Measurements from ENCODE around the gene PRCD.
"Not testable (repeated sequence)": the region's sequence is repeated elsewhere in the genome, so short reads cannot be mapped to it uniquely, and the experiment has no call there.

PRCD gene

GRCh38 chr17:76556765-76557367 lies 17.0 kb downstream of the PRCD start:
- Histone ChIP-seq H3K9ac (ENCODE audit: low read depth, low read length) (peak overlapping the region; percentile 100), H3K4me3 (ENCODE audit: low read length) (peak overlapping the region; percentile 100), H3K27me3 (ENCODE audit: insufficient read depth, low read length) (no peaks in the 10 kb centered on the region), H3K36me3 (ENCODE audit: insufficient read depth, low read depth, low read length) (peaks cover 36% of the 10 kb centered on the region), H3K4me1 (ENCODE audit: insufficient read depth, low read length) (peaks cover 9% of the 10 kb centered on the region), H3K9me3 (ENCODE audit: insufficient read depth, low read depth, low read length) (no peaks in the 10 kb centered on the region), H3K27ac (ENCODE audit: low read length) (no peak overlapping the region)

- Histone ChIP-seq H3K4me1 (ENCODE audit: insufficient read depth, low read length) (peaks cover 11% of the 10 kb centered on the region), H3K27ac (ENCODE audit: low read length) (peak overlapping the region; percentile 99), H3K36me3 (ENCODE audit: insufficient read depth, low read depth, low read length) (peaks cover 41% of the 10 kb centered on the region), H3K4me3 (ENCODE audit: low read length) (peak overlapping the region; percentile 100), H3K9me3 (ENCODE audit: insufficient read depth, low read depth, low read length) (no peaks in the 10 kb centered on the region), H3K9ac (ENCODE audit: low read depth, low read length) (peak overlapping the region; percentile 100), H3K27me3 (ENCODE audit: insufficient read depth, low read length) (no peaks in the 10 kb centered on the region)
These were observed 17.7 kb downstream of the PRCD start for GRCh38 chr17:76557368-76558197.

GRCh38 chr17:76558198-76559095 lies 18.6 kb downstream of the PRCD start:
- Histone ChIP-seq H3K36me3 (ENCODE audit: insufficient read depth, low read depth, low read length) (peaks cover 49% of the 10 kb centered on the region), H3K4me1 (ENCODE audit: insufficient read depth, low read length) (peaks cover 11% of the 10 kb centered on the region), H3K9me3 (ENCODE audit: insufficient read depth, low read depth, low read length) (no peaks in the 10 kb centered on the region), H3K9ac (ENCODE audit: low read depth, low read length) (peak overlapping the region; percentile 100), H3K27ac (ENCODE audit: low read length) (peak overlapping the region; percentile 99), H3K4me3 (ENCODE audit: low read length) (peak overlapping the region; percentile 100), H3K27me3 (ENCODE audit: insufficient read depth, low read length) (no peaks in the 10 kb centered on the region)

GRCh38 chr17:76559460-76559859 lies 19.6 kb downstream of the PRCD start:
- peaks cover 55% of the 10 kb centered on the region for H3K36me3 ChIP-seq (ENCODE audit: insufficient read depth, low read depth, low read length)
- not testable (repeated sequence) for H3K27me3 ChIP-seq (ENCODE audit: insufficient read depth, low read length); H3K9me3 ChIP-seq (ENCODE audit: insufficient read depth, low read depth, low read length)
- peak overlapping the region; percentile 100 for H3K9ac ChIP-seq (ENCODE audit: low read depth, low read length)
- H3K4me3 ChIP-seq (ENCODE audit: low read length) = peak overlapping the region; percentile 100
- H3K4me1 ChIP-seq (ENCODE audit: insufficient read depth, low read length) = peaks cover 11% of the 10 kb centered on the region
- H3K27ac ChIP-seq (ENCODE audit: low read length) = peak overlapping the region; percentile 46

GRCh38 chr17:76560036-76560876 lies 20.4 kb downstream of the PRCD start:
- no peaks in the 10 kb centered on the region for H3K27me3 ChIP-seq (ENCODE audit: insufficient read depth, low read length)
- H3K9ac ChIP-seq (ENCODE audit: low read depth, low read length) = peak overlapping the region; percentile 100; the same call in 1 of the 2 replicates
- no peak overlapping the region for H3K27ac ChIP-seq (ENCODE audit: low read length)
- H3K36me3 ChIP-seq (ENCODE audit: insufficient read depth, low read depth, low read length) = peaks cover 63% of the 10 kb centered on the region
- peaks cover 11% of the 10 kb centered on the region for H3K4me1 ChIP-seq (ENCODE audit: insufficient read depth, low read length)
- no peaks in the 10 kb centered on the region for H3K9me3 ChIP-seq (ENCODE audit: insufficient read depth, low read depth, low read length)
- H3K4me3 ChIP-seq (ENCODE audit: low read length) = peak overlapping the region; percentile 100

GRCh38 chr17:76560877-76561221 lies 21.0 kb downstream of the PRCD start:
- no peaks in the 10 kb centered on the region for H3K27me3 ChIP-seq (ENCODE audit: insufficient read depth, low read length)
- H3K4me3 ChIP-seq (ENCODE audit: low read length) = no peak overlapping the region
- H3K36me3 ChIP-seq (ENCODE audit: insufficient read depth, low read depth, low read length) = peaks cover 69% of the 10 kb centered on the region
- H3K27ac ChIP-seq (ENCODE audit: low read length) = no peak overlapping the region
- H3K9me3 ChIP-seq (ENCODE audit: insufficient read depth, low read depth, low read length) = no peaks in the 10 kb centered on the region
- H3K4me1 ChIP-seq (ENCODE audit: insufficient read depth, low read length) = peaks cover 11% of the 10 kb centered on the region
- peak overlapping the region; percentile 100; the same call in 1 of the 2 replicates for H3K9ac ChIP-seq (ENCODE audit: low read depth, low read length)

- Histone ChIP-seq H3K4me3 (ENCODE audit: low read length) (no peak overlapping the region), H3K36me3 (ENCODE audit: insufficient read depth, low read depth, low read length) (peaks cover 74% of the 10 kb centered on the region), H3K9ac (ENCODE audit: low read depth, low read length) (0 out of 2 replicates have a peak overlapping the region, but pooled peaks have one; percentile 8), H3K9me3 (ENCODE audit: insufficient read depth, low read depth, low read length) (no peaks in the 10 kb centered on the region), H3K4me1 (ENCODE audit: insufficient read depth, low read length) (peaks cover 11% of the 10 kb centered on the region), H3K27me3 (ENCODE audit: insufficient read depth, low read length) (no peaks in the 10 kb centered on the region), H3K27ac (ENCODE audit: low read length) (no peak overlapping the region)
These were observed 21.5 kb downstream of the PRCD start for GRCh38 chr17:76561332-76561731.

- peaks cover 11% of the 10 kb centered on the region for H3K4me1 ChIP-seq (ENCODE audit: insufficient read depth, low read length)
- no peak overlapping the region for H3K27ac ChIP-seq (ENCODE audit: low read length)
- H3K9me3 ChIP-seq (ENCODE audit: insufficient read depth, low read depth, low read length) = no peaks in the 10 kb centered on the region
- H3K36me3 ChIP-seq (ENCODE audit: insufficient read depth, low read depth, low read length) = peaks cover 78% of the 10 kb centered on the region
- H3K27me3 ChIP-seq (ENCODE audit: insufficient read depth, low read length) = no peaks in the 10 kb centered on the region
- H3K9ac ChIP-seq (ENCODE audit: low read depth, low read length) = no peak overlapping the region
- no peak overlapping the region for H3K4me3 ChIP-seq (ENCODE audit: low read length)
These were observed 22.0 kb downstream of the PRCD start for GRCh38 chr17:76561799-76562268.

GRCh38 chr17:76562734-76563148 lies 22.9 kb downstream of the PRCD start:
- Histone ChIP-seq H3K27ac (ENCODE audit: low read length) (no peak overlapping the region), H3K4me3 (ENCODE audit: low read length) (no peak overlapping the region), H3K27me3 (ENCODE audit: insufficient read depth, low read length) (no peaks in the 10 kb centered on the region), H3K4me1 (ENCODE audit: insufficient read depth, low read length) (peaks cover 11% of the 10 kb centered on the region), H3K9me3 (ENCODE audit: insufficient read depth, low read depth, low read length) (no peaks in the 10 kb centered on the region), H3K9ac (ENCODE audit: low read depth, low read length) (no peak overlapping the region), H3K36me3 (ENCODE audit: insufficient read depth, low read depth, low read length) (peaks cover 80% of the 10 kb centered on the region)

- Histone ChIP-seq H3K4me1 (ENCODE audit: insufficient read depth, low read length) (peaks cover 12% of the 10 kb centered on the region), H3K36me3 (ENCODE audit: insufficient read depth, low read depth, low read length) (peaks cover 80% of the 10 kb centered on the region)
- not testable (repeated sequence) for H3K27me3 ChIP-seq (ENCODE audit: insufficient read depth, low read length); H3K4me3 ChIP-seq (ENCODE audit: low read length); H3K27ac ChIP-seq (ENCODE audit: low read length); H3K9me3 ChIP-seq (ENCODE audit: insufficient read depth, low read depth, low read length); H3K9ac ChIP-seq (ENCODE audit: low read depth, low read length)
These were observed 23.5 kb downstream of the PRCD start for GRCh38 chr17:76563359-76563758.
